ENCODE data around the gene SULT1E1. TPM values are rescaled to one million over a fixed set of nuclear protein-coding genes. Genes with fewer than 3 reads are reported as not detected.

SULT1E1 gene
- total and polyA plus RNA-seq, 2 donors (not counting 1 experiment from before 2014, with no cell fraction given): not detected

- no peak overlapping the region for H3K4me2 ChIP-seq (ENCODE audit: extremely low read depth, insufficient read depth, low read length)
- H3K4me1 ChIP-seq (ENCODE audit: control insufficient read depth, extremely low read depth, insufficient read depth, low read length): no peaks in the 10 kb centered on the region
- H3K9me3 ChIP-seq (ENCODE audit: control insufficient read depth, insufficient read depth, low read depth, low read length): no peaks in the 10 kb centered on the region
- no peaks in the 10 kb centered on the region for H4K20me1 ChIP-seq (ENCODE audit: control insufficient read depth, extremely low read depth, insufficient read depth, low read length)
- no peak overlapping the region for H2AFZ ChIP-seq (ENCODE audit: low read length)
- DNase-seq (ENCODE audit: low read depth in 2 of 2): no peak
- no peaks in the 10 kb centered on the region for H3K36me3 ChIP-seq (ENCODE audit: control insufficient read depth, insufficient read depth, low read length)
- H3K27me3 ChIP-seq (ENCODE audit: control insufficient read depth, insufficient read depth, low read length): no peaks in the 10 kb centered on the region
- TF ChIP-seq EZH2 (IDR thresholded peaks at IDR 0.05; ENCODE audit: low read length, missing control alignments) (no peak), CTCF (conservative IDR thresholded peaks at IDR 0.05 in 1 of 2, IDR thresholded peaks at IDR 0.05 in 1 of 2; ENCODE audit: low read depth in 1 of 2, low read length in 2 of 2) (no peak)
- no peak overlapping the region for H3K9ac ChIP-seq (ENCODE audit: insufficient read depth, low read length)
- H3K79me2 ChIP-seq (ENCODE audit: control insufficient read depth, insufficient read depth, low read length): no peaks in the 10 kb centered on the region
- no peak overlapping the region for H3K27ac ChIP-seq (ENCODE audit: insufficient read depth, low read length)
- H3K4me3 ChIP-seq (replicated peaks in 1 of 4; ENCODE audit: control extremely low read depth in 1 of 4, insufficient read depth in 1 of 4, low read depth in 3 of 4, low read length in 4 of 4): no peak overlapping the region
Measured at GRCh38 chr4:69838977-69839376, 21.0 kb downstream of the SULT1E1 start.

- H3K79me2 ChIP-seq (ENCODE audit: control insufficient read depth, insufficient read depth, low read length): no peaks in the 10 kb centered on the region
- H3K27me3 ChIP-seq (ENCODE audit: control insufficient read depth, insufficient read depth, low read length): no peaks in the 10 kb centered on the region
- H3K4me2 ChIP-seq (ENCODE audit: extremely low read depth, insufficient read depth, low read length): no peak overlapping the region
- DNase-seq (ENCODE audit: low read depth in 2 of 2): no peak
- no peak overlapping the region for H3K9ac ChIP-seq (ENCODE audit: insufficient read depth, low read length)
- H4K20me1 ChIP-seq (ENCODE audit: control insufficient read depth, extremely low read depth, insufficient read depth, low read length): no peaks in the 10 kb centered on the region
- no peak overlapping the region for H3K27ac ChIP-seq (ENCODE audit: insufficient read depth, low read length)
- no peak overlapping the region for H2AFZ ChIP-seq (ENCODE audit: low read length)
- H3K9me3 ChIP-seq (ENCODE audit: control insufficient read depth, insufficient read depth, low read depth, low read length): no peaks in the 10 kb centered on the region
- no peaks in the 10 kb centered on the region for H3K4me1 ChIP-seq (ENCODE audit: control insufficient read depth, extremely low read depth, insufficient read depth, low read length)
- no peak for TF ChIP-seq EZH2 (IDR thresholded peaks at IDR 0.05; ENCODE audit: low read length, missing control alignments)
- TF ChIP-seq CTCF (conservative IDR thresholded peaks at IDR 0.05 in 1 of 2, IDR thresholded peaks at IDR 0.05 in 1 of 2; ENCODE audit: low read depth in 1 of 2, low read length in 2 of 2): no peak
- no peak overlapping the region for H3K4me3 ChIP-seq (replicated peaks in 1 of 4; ENCODE audit: control extremely low read depth in 1 of 4, insufficient read depth in 1 of 4, low read depth in 3 of 4, low read length in 4 of 4)
- no peaks in the 10 kb centered on the region for H3K36me3 ChIP-seq (ENCODE audit: control insufficient read depth, insufficient read depth, low read length)
Measured at GRCh38 chr4:69836287-69836686, 23.7 kb downstream of the SULT1E1 start.

- Histone ChIP-seq H3K9me3 (ENCODE audit: control insufficient read depth, insufficient read depth, low read depth, low read length) (no peaks in the 10 kb centered on the region), H3K9ac (ENCODE audit: insufficient read depth, low read length) (no peak overlapping the region), H2AFZ (ENCODE audit: low read length) (no peak overlapping the region), H3K79me2 (ENCODE audit: control insufficient read depth, insufficient read depth, low read length) (no peaks in the 10 kb centered on the region), H3K4me3 (replicated peaks in 1 of 4; ENCODE audit: control extremely low read depth in 1 of 4, insufficient read depth in 1 of 4, low read depth in 3 of 4, low read length in 4 of 4) (no peak overlapping the region), H3K27ac (ENCODE audit: insufficient read depth, low read length) (no peak overlapping the region), H3K27me3 (ENCODE audit: control insufficient read depth, insufficient read depth, low read length) (no peaks in the 10 kb centered on the region), H3K36me3 (ENCODE audit: control insufficient read depth, insufficient read depth, low read length) (no peaks in the 10 kb centered on the region), H4K20me1 (ENCODE audit: control insufficient read depth, extremely low read depth, insufficient read depth, low read length) (no peaks in the 10 kb centered on the region), H3K4me1 (ENCODE audit: control insufficient read depth, extremely low read depth, insufficient read depth, low read length) (no peaks in the 10 kb centered on the region), H3K4me2 (ENCODE audit: extremely low read depth, insufficient read depth, low read length) (no peak overlapping the region)
- no peak for TF ChIP-seq CTCF (conservative IDR thresholded peaks at IDR 0.05 in 1 of 2, IDR thresholded peaks at IDR 0.05 in 1 of 2; ENCODE audit: low read depth in 1 of 2, low read length in 2 of 2)
- no peak for TF ChIP-seq EZH2 (IDR thresholded peaks at IDR 0.05; ENCODE audit: low read length, missing control alignments)
- no peak for DNase-seq (ENCODE audit: low read depth in 2 of 2)
Measured at GRCh38 chr4:69835766-69836165, 24.2 kb downstream of the SULT1E1 start.
